Panc1 (cell line): ENCODE measurements around the gene C11orf52. TPM values are rescaled to one million over a fixed set of nuclear protein-coding genes. Genes with fewer than 3 reads are reported as not detected.

Experiments used
- ATAC-seq: fragments of 200-7000 bp; cut with Tn5 transposase; 2 replicates; pipeline ENCODE4 v1.9.1; 2020; ENCODE audit warnings: mild to moderate bottlenecking, moderate library complexity
- BruUV-seq: library from RNA; stranded (reverse); fragments of 400-500 nt; replicated peaks from 2 replicates; lab custom pipeline; 2021; lab: Mats Ljungman, UMichigan
- CTCF ChIA-PET: fragments of 300-600 bp; sonication (Branson Sonifier 250); formaldehyde crosslinking; loops from one replicate; lab custom pipeline; 2022; ENCODE audit warnings: antibody characterized with exemption; lab: Charles Lee
- POLR2A ChIA-PET: fragments of 300-600 bp; sonication (Branson Sonifier 250); formaldehyde crosslinking; loops from one replicate; lab custom pipeline; 2022; ENCODE audit warnings: antibody characterized with exemption; lab: Charles Lee
- DNase-seq: peaks from one replicate; pipeline ENCODE4 v3.0.0-alpha.2; 2010; ENCODE audit warnings: low read depth, low spot score
- H3K27ac ChIP-seq: 2 replicates; pipeline ENCODE4 v1.5.1; 2011; ENCODE audit warnings: mild to moderate bottlenecking, low read length, inconsistent platforms
- H3K27me3 ChIP-seq: fragments of 200-500 bp; sonication (Bioruptor generic); 2 replicates; pipeline ENCODE4 v1.6.0; 2014; ENCODE audit warnings: low read length, inconsistent platforms; ENCODE audit not compliant: control insufficient read depth, insufficient read depth
- H3K36me3 ChIP-seq: fragments of 200-500 bp; sonication (Bioruptor generic); 2 replicates; pipeline ENCODE4 v1.5.1; 2014; ENCODE audit warnings: inconsistent platforms, mild to moderate bottlenecking, low read length, moderate library complexity; ENCODE audit not compliant: control insufficient read depth, insufficient read depth
- H3K4me1 ChIP-seq: 2 replicates; pipeline ENCODE4 v1.5.1; 2011; ENCODE audit warnings: inconsistent platforms, mild to moderate bottlenecking, low read length, moderate library complexity; ENCODE audit not compliant: control insufficient read depth, insufficient read depth
- H3K4me3 ChIP-seq, 2 experiments: 2 replicates each; pipeline ENCODE4 v1.5.1; 2011 to 2012; ENCODE audit warnings: low read depth in 2 of 2, low read length in 2 of 2, mild to moderate bottlenecking in 2 of 2, inconsistent platforms in 1 of 2, moderate library complexity in 1 of 2
- H3K9me3 ChIP-seq: fragments of 200-500 bp; sonication (Bioruptor generic); 2 replicates; pipeline ENCODE4 v1.5.1; 2014; ENCODE audit warnings: low read depth, mild to moderate bottlenecking, inconsistent platforms, low read length, moderate library complexity; ENCODE audit not compliant: control insufficient read depth, insufficient read depth
- POLR2AphosphoS5 ChIP-seq: IDR thresholded peaks from 2 replicates; pipeline ENCODE4 v1.6.1; 2012; ENCODE audit warnings: mild to moderate bottlenecking, low read depth, low read length, moderate library complexity
- SIN3A ChIP-seq: IDR thresholded peaks from 2 replicates; pipeline ENCODE4 v1.6.1; 2012; ENCODE audit warnings: low read depth, mild to moderate bottlenecking, low read length, moderate library complexity, borderline replicate concordance; ENCODE audit not compliant: insufficient read depth
- TCF7L2 ChIP-seq: IDR thresholded peaks from 2 replicates; pipeline ENCODE4 v1.6.1; 2011; ENCODE audit warnings: mild to moderate bottlenecking, low read depth, low read length, inconsistent platforms
- in situ Hi-C: cut with HindIII; loops from 2 replicates; pipeline ENCODE4 v1.10.0; 2016; ENCODE audit warnings: low sequenced_read_pairs, low pct_unique_long_range_greater_than_20kb
- intact Hi-C: fragments of 100-400 bp; cut with micrococcal nuclease; formaldehyde crosslinking; loops from one replicate; pipeline ENCODE4 v1.10.0; 2022; ENCODE audit not compliant: unreplicated experiment
- total RNA-seq: library from RNA; stranded (reverse); gene quantifications from one replicate; pipeline ENCODE4 v1.2.1, GENCODE V29; 2021; ENCODE audit not compliant: unreplicated experiment
- TF ChIP-seq, protein P1 (sequence below): fragments of 450-650 bp; IDR thresholded peaks from 2 replicates; pipeline ENCODE4 v1.5.1; 2017; ENCODE audit warnings: mild to moderate bottlenecking
- TF ChIP-seq, protein P2 (sequence below), 2 experiments: IDR thresholded peaks; 2 replicates each; pipeline ENCODE4 v1.6.1; 2011 to 2012; ENCODE audit warnings: low read depth in 2 of 2, control low read depth in 1 of 2, low read length in 1 of 2, mild to moderate bottlenecking in 1 of 2, moderate library complexity in 1 of 2; ENCODE audit not compliant: insufficient read depth in 1 of 2

C11orf52 gene
- total RNA-seq, 1 experiment from 2014 or later, result not detected

DNA sequence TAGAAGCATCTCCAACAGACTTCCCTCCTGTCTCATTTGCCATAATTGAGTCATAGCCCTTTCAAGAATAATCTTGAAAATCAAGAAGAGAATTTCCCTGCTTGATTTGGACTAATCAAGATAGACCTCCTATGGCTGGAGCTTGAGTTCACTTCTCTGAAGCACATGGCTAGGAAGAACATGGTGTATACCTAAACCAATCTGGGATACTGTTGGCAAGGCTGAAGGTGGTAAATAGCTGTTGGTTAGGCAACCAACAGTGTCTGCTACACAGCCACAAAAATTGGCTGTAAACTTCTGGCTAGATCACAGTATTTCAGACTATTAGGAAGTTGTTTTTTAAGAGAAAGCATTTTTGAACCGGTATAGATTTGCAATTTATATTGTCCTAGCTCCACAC, 12.0 kb upstream of the C11orf52 start:
- ChIA-PET CTCF (interaction anchor here (0.5 kb wide), 1 partner anchor 113 kb away, joined by 3 read pairs; no protein-coding TSS in a partner anchor), POLR2A (interaction anchor here (1.0 kb wide), 1 partner anchor 69 kb away, joined by 3 read pairs; no protein-coding TSS in a partner anchor)
- in situ Hi-C loops, result no loop called here
- peaks cover 12% of the 10 kb centered on the region for H3K27me3 ChIP-seq
- H3K36me3 ChIP-seq, result no peaks in the 10 kb centered on the region
- TF ChIP-seq, protein P1, sequence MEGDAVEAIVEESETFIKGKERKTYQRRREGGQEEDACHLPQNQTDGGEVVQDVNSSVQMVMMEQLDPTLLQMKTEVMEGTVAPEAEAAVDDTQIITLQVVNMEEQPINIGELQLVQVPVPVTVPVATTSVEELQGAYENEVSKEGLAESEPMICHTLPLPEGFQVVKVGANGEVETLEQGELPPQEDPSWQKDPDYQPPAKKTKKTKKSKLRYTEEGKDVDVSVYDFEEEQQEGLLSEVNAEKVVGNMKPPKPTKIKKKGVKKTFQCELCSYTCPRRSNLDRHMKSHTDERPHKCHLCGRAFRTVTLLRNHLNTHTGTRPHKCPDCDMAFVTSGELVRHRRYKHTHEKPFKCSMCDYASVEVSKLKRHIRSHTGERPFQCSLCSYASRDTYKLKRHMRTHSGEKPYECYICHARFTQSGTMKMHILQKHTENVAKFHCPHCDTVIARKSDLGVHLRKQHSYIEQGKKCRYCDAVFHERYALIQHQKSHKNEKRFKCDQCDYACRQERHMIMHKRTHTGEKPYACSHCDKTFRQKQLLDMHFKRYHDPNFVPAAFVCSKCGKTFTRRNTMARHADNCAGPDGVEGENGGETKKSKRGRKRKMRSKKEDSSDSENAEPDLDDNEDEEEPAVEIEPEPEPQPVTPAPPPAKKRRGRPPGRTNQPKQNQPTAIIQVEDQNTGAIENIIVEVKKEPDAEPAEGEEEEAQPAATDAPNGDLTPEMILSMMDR, result no peak
- no peak for TF ChIP-seq POLR2AphosphoS5
- no peak for TF ChIP-seq TCF7L2
- TF ChIP-seq, protein P2, sequence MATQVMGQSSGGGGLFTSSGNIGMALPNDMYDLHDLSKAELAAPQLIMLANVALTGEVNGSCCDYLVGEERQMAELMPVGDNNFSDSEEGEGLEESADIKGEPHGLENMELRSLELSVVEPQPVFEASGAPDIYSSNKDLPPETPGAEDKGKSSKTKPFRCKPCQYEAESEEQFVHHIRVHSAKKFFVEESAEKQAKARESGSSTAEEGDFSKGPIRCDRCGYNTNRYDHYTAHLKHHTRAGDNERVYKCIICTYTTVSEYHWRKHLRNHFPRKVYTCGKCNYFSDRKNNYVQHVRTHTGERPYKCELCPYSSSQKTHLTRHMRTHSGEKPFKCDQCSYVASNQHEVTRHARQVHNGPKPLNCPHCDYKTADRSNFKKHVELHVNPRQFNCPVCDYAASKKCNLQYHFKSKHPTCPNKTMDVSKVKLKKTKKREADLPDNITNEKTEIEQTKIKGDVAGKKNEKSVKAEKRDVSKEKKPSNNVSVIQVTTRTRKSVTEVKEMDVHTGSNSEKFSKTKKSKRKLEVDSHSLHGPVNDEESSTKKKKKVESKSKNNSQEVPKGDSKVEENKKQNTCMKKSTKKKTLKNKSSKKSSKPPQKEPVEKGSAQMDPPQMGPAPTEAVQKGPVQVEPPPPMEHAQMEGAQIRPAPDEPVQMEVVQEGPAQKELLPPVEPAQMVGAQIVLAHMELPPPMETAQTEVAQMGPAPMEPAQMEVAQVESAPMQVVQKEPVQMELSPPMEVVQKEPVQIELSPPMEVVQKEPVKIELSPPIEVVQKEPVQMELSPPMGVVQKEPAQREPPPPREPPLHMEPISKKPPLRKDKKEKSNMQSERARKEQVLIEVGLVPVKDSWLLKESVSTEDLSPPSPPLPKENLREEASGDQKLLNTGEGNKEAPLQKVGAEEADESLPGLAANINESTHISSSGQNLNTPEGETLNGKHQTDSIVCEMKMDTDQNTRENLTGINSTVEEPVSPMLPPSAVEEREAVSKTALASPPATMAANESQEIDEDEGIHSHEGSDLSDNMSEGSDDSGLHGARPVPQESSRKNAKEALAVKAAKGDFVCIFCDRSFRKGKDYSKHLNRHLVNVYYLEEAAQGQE (IDR thresholded peaks at IDR 0.05; ENCODE audit: insufficient read depth in 1 of 2, low read depth in 2 of 2, low read length in 1 of 2), result no peak
- no peak for TF ChIP-seq SIN3A
- ATAC-seq (no peak), DNase-seq (no peak)
- no peak overlapping the region for H3K4me3 ChIP-seq
- intact Hi-C loops, result no loop called here
- no TSS peak for BruUV-seq
- H3K27ac ChIP-seq, result no peak overlapping the region
- H3K4me1 ChIP-seq, result peaks cover under 1% of the 10 kb centered on the region
- H3K9me3 ChIP-seq, result no peaks in the 10 kb centered on the region

DNA sequence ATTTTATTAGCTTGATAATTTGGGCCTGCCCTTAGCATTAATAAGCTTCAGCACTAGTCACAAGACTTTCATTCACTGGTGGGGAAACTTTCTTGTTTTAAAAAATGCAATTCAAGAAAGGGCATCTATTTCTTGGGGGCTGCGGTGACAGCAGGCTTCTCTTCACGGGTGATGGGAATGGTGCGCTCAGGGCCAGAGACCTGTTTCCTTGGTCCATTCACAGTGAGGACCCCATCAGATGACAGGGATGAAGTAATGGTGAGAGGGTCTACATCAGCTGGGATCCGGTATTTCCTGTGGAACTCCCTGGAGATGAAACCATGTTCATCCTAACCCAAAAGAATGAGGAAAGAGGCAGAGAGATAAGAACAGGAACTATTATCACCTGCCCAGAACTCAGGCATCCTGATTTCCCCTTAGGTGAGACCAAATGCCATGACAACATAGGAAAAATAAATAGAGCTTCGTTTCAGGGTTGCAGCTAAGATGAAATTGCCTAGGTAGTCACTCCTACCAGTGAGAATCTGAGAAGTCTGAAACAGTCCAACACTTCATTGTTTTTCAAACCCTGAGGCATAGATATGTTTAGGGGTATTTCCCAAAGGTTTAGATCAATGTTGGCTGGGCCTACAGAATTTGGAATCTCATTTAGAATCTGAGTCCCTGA, 9.9 kb upstream of the C11orf52 start:
- ChIA-PET CTCF (interaction anchor here (0.6 to 0.7 kb wide), 3 partner anchors 43 to 65 kb away, joined by 3 to 6 read pairs (median 3); no protein-coding TSS in a partner anchor), POLR2A (no interaction called here)
- no peaks in the 10 kb centered on the region for H3K36me3 ChIP-seq
- in situ Hi-C loops (no loop called here), intact Hi-C loops (no loop called here)
- no TSS peak for BruUV-seq
- H3K27ac ChIP-seq, result no peak overlapping the region
- H3K4me1 ChIP-seq, result peaks cover 8% of the 10 kb centered on the region
- H3K9me3 ChIP-seq, result no peaks in the 10 kb centered on the region
- no peak for DNase-seq
- no peak for ATAC-seq
- H3K4me3 ChIP-seq, result no peak overlapping the region
- TF ChIP-seq SIN3A (no peak), TCF7L2 (no peak), POLR2AphosphoS5 (no peak)
- TF ChIP-seq, protein P1, result no peak
- TF ChIP-seq, protein P2 (IDR thresholded peaks at IDR 0.05; ENCODE audit: insufficient read depth in 1 of 2, low read depth in 2 of 2, low read length in 1 of 2), result no peak
- peaks cover 12% of the 10 kb centered on the region for H3K27me3 ChIP-seq
